HG03521 (cell line): ENCODE results near the gene SHKBP1.
A peak's percentile ranks its signal among the peaks of the same experiment; 100 is the strongest.

Experiments
- ATAC-seq: cut with Tn5 transposase; IDR thresholded peaks from one replicate; pipeline ENCODE4 v1.9.1; 2021; ENCODE audit warnings: mild to moderate bottlenecking, moderate library complexity; ENCODE audit not compliant: unreplicated experiment

The SHKBP1 gene

DNA sequence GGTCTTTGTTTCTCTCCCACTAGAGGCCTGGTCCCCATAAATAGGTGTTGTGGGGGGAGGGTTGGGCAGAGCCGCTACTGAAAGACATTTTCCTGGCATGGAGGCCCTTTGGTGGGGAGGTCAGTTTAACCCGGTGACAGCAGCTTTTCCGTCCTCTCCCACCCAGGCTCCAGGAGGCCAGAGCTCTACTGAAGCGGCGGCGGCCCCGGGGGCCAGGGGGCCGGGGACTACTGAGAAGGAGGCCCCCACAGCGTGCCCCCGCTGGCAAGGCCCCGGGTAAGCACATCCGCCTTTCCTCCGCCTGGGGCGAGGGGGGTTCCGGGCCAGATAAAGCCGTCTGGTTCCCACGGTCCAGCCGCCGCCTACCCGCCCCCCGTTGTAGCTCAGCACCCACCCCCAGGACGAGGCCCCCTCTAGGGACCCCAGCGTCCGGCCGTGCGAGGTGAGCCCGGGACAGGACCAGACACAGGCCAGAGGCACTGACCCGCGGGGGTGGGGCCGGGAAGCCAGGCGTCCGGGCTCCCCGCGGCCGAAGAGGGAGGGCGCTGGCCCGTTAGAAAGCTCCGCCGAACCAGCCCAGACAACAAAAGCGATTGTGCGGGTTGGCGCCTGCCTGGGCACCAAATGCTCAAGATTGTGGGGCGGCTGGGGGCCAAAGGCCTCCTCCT lies 23.4 kb downstream of the SHKBP1 start:
- no peak for ATAC-seq

DNA sequence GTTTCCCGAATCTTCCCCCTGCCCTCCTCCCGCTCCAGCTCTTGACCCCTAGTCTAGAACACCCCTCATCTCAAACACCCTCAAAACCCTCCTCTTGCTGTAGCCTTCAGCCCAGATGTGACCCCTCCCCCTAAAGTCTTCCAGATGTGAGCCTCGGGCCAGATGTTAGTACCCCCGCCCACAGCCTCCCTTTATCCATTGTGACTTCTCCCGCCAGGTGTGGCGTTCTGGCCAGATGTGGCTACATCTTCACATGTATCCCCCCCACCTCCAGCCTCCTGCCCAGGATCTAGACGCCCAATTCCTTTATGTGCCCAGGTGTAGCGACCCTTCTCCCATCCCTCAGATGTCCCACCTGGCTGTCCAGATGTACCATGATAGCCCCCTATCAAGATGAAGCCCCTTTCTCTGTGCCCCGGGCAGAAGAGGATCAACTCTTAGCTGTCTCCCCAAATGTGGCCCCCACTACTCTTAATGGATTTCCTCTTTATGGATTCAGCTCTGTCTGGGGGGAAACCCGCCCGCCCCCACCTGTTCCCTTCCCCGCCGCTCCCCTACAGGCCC lies 24.0 kb downstream of the SHKBP1 start:
- no peak for ATAC-seq

DNA sequence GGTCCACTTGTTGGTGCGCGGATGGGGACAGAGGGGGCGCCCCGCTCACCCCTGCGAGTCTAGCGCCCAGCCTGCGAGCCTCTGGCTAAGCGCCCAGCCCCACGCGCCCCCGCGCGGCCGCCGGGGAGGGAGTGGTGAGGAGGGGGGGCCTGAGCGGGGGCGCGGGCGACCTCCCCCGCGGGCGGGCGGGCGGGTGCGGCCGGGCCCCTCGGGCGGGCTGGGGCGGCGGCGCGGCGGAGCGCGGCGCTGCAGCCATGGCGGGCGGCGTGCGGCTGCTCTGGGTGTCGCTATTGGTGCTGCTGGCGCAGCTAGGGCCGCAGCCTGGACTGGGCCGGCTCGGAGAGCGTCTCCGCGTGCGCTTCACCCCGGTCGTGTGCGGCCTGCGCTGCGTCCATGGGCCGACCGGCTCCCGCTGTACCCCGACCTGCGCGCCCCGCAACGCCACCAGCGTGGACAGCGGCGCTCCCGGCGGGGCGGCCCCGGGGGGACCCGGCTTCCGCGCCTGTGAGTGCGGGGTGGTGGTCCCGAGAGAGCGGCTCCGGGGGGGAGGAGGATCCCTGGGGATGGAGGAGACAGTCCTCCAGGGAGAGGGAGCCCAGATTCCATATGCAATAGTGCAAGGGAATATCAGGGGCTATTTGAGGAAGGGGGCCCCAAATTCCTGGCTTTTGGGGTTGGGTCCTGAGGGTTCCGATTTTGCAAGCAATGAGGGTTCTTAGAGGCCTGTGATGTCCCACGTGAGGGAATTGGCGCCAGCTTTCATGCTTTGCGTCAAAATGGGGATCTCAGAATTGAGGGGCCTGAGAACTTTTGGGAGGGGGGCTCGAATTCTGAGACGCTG lies 24.7 kb downstream of the SHKBP1 start, which contains the start of gene LTBP4:
TSS of gene LTBP4 (plus strand) at position 236 of the 841 bp plus-strand sequence. CDS start at position 255, 19 bp downstream.
- no peak for ATAC-seq

DNA sequence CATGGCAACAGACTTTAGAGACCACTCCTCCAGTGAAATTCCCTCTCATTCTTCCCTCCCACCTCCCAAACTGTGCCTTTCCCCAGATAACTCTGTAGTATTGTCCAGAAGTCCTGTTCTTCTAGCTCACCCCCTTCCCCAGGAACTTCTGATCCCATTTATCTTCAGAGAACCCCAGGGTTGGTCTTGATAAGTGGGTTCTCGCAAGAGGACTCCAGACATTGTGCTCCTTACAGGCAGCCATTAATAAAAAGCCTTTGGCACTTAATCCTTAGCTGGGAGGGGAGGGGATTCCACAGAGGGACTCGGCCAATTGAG lies 26.4 kb downstream of the SHKBP1 start:
- no peak for ATAC-seq

DNA sequence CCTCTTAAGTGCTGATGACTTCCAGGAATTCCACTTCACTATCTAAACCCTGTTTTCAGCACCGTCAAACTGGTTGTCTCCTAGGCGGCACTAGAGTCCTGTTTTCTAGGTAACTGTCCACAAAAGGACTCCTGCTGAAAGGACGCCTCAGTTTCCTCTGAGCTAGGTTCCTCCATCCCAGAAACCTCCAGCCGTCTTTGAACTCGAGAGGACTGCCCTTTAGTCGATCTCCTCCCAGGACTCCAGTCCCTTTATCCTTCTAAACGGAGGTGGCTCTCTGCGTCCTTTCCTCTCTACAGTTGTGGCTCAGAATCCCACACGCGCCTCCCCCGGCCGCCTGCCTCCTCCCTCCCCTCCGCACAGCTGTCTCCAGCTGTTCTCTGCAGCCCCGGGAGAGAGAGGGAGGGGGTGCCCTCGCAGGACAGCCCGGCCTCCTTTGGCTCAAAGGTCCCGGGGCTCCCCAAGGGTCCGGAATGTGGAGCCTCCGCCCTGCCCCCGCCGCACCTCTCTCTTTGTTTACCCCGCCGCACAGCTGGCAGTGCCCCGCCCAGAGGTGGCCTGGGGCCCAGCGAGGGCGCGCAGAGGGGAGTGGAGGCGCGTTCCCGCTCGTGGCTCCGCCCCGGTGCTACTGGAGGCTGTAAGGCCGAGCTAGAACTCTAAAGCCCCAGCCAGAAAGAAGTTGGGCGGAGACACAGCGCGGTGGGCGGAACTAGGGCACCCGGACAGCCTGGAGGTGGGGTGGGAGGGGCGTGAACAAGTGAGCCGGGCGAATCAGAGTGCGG lies 26.9 kb downstream of the SHKBP1 start:
- ATAC-seq: peak; percentile 72

DNA sequence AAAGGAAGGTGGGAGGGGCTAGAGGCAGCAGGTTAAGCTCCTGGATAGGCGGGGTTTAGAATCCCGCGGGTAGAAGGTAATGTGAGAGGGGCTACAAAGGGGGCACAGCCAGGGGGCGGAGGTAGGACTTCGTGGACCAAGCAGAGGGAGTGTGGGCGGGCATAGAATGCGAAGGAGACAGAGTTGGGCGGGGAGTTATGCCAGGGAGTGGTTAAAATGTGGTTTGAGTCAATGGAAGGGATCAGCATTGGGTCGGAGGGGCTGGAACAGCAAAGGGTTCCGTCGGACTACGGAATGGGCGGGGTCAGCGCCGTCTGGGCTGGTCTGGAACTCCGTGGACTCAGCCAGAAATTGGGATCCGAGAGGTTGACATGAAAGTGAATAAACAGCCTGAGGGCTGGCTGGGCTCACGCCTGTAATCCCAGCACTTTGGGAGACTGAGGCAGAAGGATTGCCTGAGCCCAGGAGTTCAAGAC lies 27.5 kb downstream of the SHKBP1 start:
- ATAC-seq: no peak

DNA sequence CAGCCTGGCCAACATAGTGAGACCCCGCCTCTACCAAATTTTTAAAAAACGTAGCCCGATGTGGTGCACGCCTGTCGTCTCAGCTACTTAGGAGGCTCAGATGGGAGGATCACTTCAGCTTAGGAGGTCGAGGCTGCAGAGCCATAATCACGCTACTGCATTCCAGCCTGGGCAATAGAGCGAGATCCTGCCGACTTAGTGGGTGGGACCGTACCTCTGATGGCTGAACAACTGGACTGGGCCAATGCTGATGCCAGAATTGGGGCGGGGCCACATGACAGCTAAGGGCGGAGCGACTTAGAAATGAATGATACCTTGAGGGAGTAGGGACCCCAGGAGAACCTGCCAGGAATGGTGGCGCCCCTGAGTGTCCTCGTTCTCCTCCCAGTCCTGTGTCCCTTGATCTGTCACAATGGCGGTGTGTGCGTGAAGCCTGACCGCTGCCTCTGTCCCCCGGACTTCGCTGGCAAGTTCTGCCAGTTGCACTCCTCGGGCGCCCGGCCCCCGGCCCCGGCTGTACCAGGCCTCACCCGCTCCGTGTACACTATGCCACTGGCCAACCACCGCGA lies 28.1 kb downstream of the SHKBP1 start:
- no peak for ATAC-seq

DNA sequence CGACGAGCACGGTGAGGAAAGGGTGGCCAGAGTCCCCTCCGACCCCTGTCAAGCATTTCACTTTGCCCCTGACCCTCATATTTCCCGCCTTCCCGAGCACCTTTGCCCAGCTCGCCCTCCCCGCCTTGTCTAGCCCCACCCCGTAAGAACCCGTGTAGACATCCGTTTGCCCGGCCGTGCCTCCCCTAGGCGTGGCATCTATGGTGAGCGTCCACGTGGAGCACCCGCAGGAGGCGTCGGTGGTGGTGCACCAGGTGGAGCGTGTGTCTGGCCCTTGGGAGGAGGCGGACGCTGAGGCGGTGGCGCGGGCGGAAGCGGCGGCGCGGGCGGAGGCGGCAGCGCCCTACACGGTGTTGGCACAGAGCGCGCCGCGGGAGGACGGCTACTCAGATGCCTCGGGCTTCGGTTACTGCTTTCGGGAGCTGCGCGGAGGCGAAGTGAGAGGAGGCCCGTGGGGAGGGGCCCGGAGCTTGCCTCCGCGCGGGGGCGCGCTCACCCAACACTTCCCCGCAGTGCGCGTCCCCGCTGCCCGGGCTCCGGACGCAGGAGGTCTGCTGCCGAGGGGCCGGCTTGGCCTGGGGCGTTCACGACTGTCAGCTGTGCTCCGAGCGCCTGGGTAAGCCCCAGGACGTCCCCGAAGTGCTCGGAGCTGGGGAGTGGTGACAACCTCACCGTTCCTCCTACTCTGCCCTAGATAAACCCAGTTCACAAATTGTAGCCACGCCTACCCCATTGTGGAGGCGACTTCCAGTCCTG lies 28.7 kb downstream of the SHKBP1 start:
- no peak for ATAC-seq

DNA sequence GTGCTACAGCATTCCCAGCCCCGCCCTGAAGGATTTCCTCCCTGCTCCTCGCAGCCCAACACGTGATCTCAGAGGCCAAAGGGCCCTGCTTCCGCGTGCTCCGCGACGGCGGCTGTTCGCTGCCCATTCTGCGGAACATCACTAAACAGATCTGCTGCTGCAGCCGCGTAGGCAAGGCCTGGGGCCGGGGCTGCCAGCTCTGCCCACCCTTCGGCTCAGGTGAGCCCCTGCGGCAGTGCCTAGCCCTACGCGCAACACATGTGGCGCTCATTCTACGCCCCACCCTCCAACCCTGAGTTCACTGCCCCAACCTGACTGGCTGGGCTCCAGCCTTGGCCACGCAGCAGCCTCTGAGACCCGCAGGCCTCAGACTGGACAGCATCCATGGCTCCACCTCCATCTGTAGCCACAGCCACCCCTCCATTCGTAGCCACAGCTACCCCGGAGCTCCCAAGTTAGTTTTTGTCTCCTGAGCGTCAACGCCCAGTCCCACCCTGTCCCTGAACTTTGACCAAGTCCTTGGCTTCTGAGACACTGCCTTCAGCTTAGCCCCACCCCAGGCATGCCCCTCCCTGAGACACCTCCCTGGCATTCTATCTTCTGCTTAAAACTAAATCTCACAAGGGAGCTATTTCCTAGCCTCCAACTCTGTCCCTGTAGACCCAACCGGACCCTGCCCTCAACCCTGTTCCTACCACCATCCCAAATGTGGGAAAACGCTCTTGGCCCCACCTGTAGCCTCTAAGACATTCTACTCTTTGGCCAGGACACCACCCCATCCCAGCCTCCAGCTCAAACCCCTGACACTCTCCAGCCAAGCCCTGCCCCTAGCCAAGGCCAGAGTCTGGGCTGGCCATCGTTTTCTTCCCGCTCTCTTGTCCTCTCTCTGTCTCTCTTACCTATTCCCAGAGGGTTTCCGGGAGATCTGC lies 30.9 kb downstream of the SHKBP1 start:
- ATAC-seq: no peak

DNA sequence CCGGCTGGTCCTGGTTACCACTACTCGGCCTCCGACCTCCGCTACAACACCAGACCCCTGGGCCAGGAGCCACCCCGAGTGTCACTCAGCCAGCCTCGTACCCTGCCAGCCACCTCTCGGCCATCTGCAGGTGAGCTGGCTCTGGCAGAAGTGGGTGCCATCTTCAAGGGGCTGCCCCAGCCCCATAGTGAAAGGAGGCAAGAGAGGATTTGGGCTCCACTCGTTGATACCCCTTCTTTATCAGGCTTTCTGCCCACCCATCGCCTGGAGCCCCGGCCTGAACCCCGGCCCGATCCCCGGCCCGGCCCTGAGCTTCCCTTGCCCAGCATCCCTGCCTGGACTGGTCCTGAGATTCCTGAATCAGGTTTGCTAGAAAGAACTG lies 31.6 kb downstream of the SHKBP1 start:
- ATAC-seq: no peak

DNA sequence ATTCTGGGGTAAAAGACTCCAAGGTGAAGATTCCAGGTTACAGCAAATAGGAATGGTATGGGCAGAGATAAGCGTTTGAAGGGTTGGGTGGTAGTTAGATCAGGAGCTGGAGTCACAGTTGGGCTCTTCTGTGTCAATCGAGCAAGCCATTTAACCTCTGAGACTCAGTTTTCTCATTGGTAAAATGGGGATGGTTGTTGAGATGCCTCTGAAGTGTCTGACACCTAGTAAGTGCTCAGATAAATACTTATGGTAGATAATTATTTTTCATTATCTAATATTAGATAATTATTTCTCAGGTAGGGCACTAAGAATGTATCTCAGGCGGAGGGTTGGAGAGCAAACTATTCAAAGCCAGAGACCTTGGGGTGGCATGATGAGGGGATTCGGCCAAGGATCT lies 32.3 kb downstream of the SHKBP1 start:
- ATAC-seq: no peak

DNA sequence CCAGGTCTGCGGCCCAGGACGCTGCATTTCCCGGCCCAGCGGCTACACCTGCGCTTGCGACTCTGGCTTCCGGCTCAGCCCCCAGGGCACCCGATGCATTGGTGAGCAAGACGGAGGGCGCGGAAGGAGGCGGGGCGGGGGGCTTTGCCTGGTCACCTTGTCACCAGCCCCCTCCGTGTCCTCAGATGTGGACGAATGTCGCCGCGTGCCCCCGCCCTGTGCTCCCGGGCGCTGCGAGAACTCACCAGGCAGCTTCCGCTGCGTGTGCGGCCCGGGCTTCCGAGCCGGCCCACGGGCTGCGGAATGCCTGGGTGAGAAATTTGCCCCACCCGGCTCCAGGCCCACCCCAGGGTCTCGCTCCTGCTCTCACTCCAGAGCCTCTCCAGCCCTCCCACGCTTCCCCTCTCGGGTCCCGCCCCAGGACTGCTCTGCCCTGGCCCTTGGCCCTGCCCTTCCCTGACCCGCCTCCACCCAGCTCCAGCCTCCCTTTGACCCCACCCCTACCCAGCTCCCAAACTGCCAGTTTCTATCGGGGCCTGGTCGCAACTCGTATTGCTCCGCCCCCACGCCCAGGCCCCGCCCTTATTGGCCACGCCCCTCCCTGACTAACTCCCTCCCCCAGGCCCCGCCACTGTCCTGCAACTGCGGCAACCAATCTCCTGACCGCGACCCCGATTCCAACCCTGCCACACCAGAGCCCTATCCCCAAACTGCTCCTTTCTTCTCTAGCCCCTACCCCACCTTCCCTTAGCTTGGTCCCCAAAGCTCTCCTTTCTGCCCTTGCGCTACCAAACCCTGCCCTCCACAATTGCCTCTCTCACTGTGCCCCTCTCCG lies 33.1 kb downstream of the SHKBP1 start:
- ATAC-seq: peak; percentile 40

DNA sequence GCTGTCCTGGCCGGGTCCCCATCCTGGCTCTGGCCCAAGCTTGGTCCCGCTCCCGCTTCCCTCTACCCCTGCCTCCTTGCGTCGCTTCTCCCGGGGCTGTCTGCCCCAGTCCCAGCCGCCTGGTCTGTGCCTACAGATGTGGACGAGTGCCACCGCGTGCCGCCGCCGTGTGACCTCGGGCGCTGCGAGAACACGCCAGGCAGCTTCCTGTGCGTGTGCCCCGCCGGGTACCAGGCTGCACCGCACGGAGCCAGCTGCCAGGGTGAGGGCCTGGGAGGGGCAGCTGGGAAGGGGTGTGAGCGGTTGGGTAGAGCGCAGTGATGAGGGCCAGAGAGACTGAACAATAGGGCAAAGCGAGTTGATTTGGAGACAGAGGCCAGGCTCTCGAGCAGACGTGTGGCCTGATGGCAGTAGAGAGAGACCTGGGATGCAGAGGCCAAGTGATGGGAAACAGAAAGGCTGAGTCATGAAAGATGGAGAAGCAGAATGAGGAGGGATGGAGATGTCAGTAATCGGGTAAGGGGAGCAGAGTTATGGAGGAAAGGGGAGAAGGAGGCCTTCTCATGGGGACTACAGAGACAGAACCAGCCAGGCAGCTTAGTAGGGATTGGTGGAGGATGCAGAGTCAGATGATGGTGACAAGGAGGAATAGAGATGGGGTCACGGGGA lies 33.9 kb downstream of the SHKBP1 start:
- no peak for ATAC-seq

DNA sequence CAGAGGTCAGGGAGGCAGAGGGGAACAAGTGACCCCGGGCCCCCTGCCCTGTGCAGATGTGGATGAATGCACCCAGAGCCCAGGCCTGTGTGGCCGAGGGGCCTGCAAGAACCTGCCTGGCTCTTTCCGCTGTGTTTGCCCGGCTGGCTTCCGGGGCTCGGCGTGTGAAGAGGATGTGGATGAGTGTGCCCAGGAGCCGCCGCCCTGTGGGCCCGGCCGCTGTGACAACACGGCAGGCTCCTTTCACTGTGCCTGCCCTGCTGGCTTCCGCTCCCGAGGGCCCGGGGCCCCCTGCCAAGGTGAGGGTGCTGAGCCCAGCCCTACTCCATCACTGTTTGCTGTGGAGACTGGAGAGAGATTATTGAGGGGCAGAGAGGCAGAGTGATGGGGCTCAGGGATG lies 34.4 kb downstream of the SHKBP1 start:
- ATAC-seq: no peak

DNA sequence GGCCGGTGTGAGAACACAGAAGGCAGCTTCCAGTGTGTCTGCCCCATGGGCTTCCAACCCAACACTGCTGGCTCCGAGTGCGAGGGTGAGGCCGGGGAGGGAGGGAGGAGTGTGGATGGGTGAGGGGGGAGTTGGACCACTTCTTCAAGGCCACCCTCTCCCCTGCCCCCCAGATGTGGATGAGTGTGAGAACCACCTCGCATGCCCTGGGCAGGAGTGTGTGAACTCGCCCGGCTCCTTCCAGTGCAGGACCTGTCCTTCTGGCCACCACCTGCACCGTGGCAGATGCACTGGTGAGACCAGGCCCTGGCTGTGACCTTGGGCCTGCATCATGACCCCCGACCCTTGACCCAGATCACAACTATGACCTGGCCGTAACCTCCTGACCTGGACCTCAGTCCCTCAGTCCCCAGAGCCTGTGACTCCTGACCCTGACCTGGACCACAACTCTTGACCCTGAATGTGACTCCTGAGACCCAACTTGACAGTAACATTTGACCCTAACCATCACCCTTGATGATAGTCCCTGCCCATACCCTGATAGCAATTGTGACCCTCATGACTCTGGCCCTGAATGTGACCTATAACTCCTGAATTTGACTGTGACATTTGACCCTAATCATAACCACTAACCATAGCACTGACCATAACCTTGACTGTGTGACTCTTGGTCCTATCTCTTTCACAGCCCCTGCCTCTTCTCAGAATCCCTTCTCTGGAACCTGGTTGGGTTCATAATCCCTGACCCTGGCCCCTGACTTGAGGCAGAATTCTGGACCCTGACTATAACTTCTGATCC lies 35.4 kb downstream of the SHKBP1 start:
- no peak for ATAC-seq

DNA sequence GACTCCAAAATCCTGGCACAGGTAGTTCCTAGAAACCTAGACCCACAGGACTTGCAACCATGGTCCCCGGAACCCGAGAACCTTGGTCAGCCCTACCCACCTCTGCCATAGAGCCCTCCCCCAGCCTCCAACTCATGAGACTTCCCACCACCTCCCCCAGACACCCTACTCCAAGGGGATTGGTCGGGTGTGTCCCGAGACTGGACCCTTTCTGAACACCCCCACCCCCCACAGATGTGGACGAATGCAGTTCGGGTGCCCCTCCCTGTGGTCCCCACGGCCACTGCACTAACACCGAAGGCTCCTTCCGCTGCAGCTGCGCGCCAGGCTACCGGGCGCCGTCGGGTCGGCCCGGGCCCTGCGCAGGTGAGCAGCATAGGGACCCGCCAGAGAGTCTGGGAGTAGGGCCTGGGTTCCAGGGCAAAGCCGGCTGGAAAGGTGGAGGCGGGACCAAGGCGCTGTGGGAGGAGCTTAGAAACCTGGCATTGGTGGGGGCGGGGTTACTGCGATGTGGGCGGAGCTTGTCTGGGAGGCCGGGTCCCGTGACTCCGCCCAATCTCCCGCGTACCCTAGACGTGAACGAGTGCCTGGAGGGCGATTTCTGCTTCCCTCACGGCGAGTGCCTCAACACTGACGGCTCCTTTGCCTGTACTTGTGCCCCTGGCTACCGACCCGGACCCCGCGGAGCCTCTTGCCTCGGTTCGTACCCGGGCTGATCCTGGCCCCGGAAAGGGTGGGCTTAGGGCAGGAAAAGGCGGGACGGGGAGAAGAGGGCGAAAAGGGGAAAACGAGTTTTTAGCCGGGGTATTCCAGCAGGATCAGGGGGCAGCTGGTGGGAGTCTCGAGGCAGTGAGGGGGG lies 36.4 kb downstream of the SHKBP1 start:
- ATAC-seq: no peak
